ENCODE data around the gene ADCY3.

DNA sequence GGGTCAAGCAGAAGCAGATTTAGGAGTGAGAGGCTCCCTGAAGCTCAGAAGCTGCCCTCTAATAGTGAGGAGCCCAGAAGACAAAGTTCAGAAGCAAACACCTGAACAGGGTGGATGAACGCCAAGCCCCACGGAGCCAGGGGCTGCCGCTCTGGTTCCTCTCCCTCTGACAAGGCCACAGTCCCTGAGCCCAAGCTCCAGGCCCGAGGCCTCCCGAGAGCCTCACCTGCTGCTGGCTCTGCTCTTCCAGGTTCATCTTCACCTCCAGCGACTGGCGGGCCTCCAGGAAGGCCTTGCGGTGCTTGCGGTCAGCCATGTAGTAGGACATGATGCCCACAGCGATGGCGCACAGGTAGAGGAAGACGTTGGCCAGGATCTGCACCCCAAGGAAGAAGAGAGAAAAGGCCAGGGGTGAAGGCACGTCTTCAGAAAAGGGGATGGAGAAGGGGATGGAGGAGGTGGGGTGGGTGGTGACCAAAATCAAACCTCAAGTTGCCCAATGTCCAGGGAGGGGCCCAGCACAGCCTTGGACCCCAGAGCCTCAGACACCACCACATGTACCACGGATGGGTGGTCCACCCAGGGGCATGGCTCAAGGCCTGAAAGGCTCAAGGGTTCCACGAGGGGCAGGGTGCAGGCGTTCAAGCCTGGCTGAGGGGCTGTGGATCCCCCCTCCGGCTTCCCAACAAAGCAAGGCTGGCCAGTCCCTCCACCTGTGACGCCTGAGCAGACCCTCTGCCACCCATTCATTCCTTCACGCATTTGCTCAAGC is 47.5 kb downstream of the ADCY3 start:
- TF ChIP-seq FOXM1 (IDR thresholded peaks at IDR 0.05; ENCODE audit: low read depth) (no peak), EP300 (IDR thresholded peaks at IDR 0.05; ENCODE audit: borderline replicate concordance in 1 of 2, low read depth in 1 of 2, low read length in 1 of 2) (no peak), JUND (IDR thresholded peaks at IDR 0.05) (no peak), FOSL2 (IDR thresholded peaks at IDR 0.05; ENCODE audit: borderline replicate concordance, low read depth) (no peak), POLR2AphosphoS5 (IDR thresholded peaks at IDR 0.05; ENCODE audit: low read depth, low read length) (no peak)
- TF ChIP-seq, protein P1, sequence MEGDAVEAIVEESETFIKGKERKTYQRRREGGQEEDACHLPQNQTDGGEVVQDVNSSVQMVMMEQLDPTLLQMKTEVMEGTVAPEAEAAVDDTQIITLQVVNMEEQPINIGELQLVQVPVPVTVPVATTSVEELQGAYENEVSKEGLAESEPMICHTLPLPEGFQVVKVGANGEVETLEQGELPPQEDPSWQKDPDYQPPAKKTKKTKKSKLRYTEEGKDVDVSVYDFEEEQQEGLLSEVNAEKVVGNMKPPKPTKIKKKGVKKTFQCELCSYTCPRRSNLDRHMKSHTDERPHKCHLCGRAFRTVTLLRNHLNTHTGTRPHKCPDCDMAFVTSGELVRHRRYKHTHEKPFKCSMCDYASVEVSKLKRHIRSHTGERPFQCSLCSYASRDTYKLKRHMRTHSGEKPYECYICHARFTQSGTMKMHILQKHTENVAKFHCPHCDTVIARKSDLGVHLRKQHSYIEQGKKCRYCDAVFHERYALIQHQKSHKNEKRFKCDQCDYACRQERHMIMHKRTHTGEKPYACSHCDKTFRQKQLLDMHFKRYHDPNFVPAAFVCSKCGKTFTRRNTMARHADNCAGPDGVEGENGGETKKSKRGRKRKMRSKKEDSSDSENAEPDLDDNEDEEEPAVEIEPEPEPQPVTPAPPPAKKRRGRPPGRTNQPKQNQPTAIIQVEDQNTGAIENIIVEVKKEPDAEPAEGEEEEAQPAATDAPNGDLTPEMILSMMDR (IDR thresholded peaks at IDR 0.05), result no peak
